Measurements from ENCODE around the gene PABPC4L. TPM values are rescaled to one million over a fixed set of nuclear protein-coding genes. Genes with fewer than 3 reads are reported as not detected.

The PABPC4L gene
- total RNA-seq, 2 donors from 2014 or later: 0.12 to 0.32 TPM

DNA sequence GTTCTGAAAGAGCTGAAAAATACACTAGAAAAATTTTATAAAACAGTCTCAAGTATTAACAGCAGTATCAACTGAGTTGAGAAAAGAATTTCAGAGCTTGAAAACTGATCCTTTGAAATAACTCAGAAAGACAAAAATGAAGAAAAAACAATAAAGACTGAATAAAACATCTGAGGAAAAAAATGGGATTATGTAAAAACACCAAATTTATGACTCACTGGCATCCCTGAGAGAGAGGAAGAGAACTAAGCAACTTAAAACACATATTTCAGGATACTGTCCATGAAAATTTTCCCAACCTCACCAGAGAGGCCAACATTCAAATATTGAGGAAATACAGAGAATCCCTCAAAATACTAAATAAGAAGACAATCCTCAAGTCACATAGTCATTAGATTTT lies 22.9 kb downstream of the PABPC4L start:
- intact Hi-C loops (cut with DNase I): no loop called here
- TF ChIP-seq, protein P1, sequence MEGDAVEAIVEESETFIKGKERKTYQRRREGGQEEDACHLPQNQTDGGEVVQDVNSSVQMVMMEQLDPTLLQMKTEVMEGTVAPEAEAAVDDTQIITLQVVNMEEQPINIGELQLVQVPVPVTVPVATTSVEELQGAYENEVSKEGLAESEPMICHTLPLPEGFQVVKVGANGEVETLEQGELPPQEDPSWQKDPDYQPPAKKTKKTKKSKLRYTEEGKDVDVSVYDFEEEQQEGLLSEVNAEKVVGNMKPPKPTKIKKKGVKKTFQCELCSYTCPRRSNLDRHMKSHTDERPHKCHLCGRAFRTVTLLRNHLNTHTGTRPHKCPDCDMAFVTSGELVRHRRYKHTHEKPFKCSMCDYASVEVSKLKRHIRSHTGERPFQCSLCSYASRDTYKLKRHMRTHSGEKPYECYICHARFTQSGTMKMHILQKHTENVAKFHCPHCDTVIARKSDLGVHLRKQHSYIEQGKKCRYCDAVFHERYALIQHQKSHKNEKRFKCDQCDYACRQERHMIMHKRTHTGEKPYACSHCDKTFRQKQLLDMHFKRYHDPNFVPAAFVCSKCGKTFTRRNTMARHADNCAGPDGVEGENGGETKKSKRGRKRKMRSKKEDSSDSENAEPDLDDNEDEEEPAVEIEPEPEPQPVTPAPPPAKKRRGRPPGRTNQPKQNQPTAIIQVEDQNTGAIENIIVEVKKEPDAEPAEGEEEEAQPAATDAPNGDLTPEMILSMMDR (IDR thresholded peaks at IDR 0.05): no peak
- no peaks in the 10 kb centered on the region for H3K9me3 ChIP-seq
- H3K4me3 ChIP-seq: no peak overlapping the region
- no peak for DNase-seq
- no peaks in the 10 kb centered on the region for H3K27me3 ChIP-seq
- H3K9ac ChIP-seq (ENCODE audit: low read depth in 2 of 2, low read length in 2 of 2): no peak overlapping the region
- H3K4me1 ChIP-seq: no peaks in the 10 kb centered on the region
- H3K36me3 ChIP-seq: no peaks in the 10 kb centered on the region
- H3K27ac ChIP-seq: no peak overlapping the region

DNA sequence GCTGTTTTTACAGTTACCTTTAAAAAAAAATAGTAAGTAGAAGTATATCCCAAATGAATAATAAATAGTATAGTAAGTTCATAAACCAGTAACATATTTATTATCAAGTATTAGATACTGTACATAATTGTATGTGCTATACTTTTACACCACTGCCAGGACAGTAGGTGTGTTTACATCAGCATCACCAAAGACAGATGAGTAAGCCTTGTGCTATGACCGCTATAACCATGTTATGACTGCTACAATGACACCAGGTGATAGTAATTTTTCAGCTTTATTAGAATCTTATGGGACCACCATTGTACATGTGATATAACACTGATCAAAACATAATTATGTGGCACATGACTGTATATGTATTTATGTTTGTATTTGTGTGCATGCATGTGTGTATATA lies 27.3 kb downstream of the PABPC4L start:
- no peaks in the 10 kb centered on the region for H3K9me3 ChIP-seq
- no peak for DNase-seq
- H3K27ac ChIP-seq: no peak overlapping the region
- H3K4me1 ChIP-seq: no peaks in the 10 kb centered on the region
- H3K4me3 ChIP-seq: no peak overlapping the region
- no peaks in the 10 kb centered on the region for H3K27me3 ChIP-seq
- no peaks in the 10 kb centered on the region for H3K36me3 ChIP-seq
- intact Hi-C loops (cut with DNase I): no loop called here
- no peak overlapping the region for H3K9ac ChIP-seq (ENCODE audit: low read depth in 2 of 2, low read length in 2 of 2)
- TF ChIP-seq, protein P1 (IDR thresholded peaks at IDR 0.05): no peak

DNA sequence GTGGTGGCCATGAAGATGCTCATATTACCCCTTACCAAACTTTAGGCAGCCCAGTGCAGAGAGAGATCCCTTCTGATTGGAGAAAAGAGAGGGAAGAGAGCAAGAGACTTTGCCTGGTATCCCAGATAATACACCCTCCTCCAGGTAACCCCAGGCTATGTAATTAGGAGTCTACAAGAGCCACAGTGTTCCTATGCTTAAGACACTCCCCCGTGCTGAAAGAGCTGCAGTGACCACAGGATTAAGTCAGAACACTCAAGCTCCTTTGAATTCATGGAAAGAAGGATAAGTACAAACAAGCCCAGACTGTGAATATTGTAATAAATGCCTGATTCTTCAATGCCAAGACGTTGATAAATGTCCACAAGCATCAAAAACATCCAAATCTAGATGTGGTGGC lies 41.4 kb downstream of the PABPC4L start:
- Histone ChIP-seq H3K9me3 (no peaks in the 10 kb centered on the region), H3K27ac (no peak overlapping the region), H3K4me1 (no peaks in the 10 kb centered on the region), H3K4me3 (no peak overlapping the region), H3K9ac (ENCODE audit: low read depth in 2 of 2, low read length in 2 of 2) (no peak overlapping the region), H3K36me3 (no peaks in the 10 kb centered on the region), H3K27me3 (no peaks in the 10 kb centered on the region)
- no peak for DNase-seq
- intact Hi-C loops (cut with DNase I): no loop called here
- TF ChIP-seq, protein P1 (IDR thresholded peaks at IDR 0.05): no peak

DNA sequence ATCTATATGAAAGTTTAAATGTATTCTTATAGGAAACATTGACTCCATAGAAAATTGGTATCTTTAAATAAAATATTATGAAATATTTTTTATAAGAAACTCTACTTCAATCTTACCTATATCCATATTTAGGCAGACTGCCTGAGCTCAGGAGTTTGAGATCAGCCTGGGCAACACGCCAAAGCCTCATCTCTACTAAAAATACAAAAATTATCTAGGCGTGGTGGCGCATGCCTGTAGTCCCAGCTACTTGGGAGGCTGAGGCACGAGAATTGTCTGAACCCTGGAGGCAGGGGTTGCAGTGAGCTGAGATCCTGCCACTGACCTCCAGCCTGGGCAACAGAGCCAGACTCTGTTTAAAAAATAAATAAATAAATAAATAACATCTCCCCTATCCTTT lies 47.5 kb downstream of the PABPC4L start:
- Histone ChIP-seq H3K36me3 (no peaks in the 10 kb centered on the region), H3K4me1 (no peaks in the 10 kb centered on the region), H3K9ac (ENCODE audit: low read depth in 2 of 2, low read length in 2 of 2) (no peak overlapping the region), H3K27ac (no peak overlapping the region), H3K4me3 (no peak overlapping the region), H3K27me3 (no peaks in the 10 kb centered on the region), H3K9me3 (no peaks in the 10 kb centered on the region)
- TF ChIP-seq, protein P1 (IDR thresholded peaks at IDR 0.05): no peak
- intact Hi-C loops (cut with DNase I): no loop called here
- no peak for DNase-seq

DNA sequence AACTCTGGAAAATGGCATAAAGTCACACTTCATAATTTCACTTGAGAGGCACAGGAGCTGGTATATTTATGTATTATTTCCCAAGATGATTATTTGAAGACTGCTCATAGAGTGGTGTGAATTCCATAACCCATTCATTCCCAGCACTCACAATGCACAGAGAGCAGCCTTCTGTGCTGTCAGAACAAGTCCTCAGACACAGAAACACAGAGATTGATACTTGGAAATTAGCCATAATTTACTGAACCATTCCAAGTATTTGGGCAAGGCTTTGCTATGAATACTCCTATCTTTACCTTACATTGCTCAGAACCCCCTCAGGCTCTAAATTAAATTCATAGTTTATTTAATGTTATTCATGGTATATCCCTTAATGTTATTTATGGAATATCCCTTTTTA lies 53.6 kb downstream of the PABPC4L start:
- DNase-seq: no peak
- H3K27me3 ChIP-seq: no peaks in the 10 kb centered on the region
- intact Hi-C loops (cut with DNase I): no loop called here
- H3K4me3 ChIP-seq: no peak overlapping the region
- no peaks in the 10 kb centered on the region for H3K9me3 ChIP-seq
- H3K4me1 ChIP-seq: no peaks in the 10 kb centered on the region
- H3K9ac ChIP-seq (ENCODE audit: low read depth in 2 of 2, low read length in 2 of 2): no peak overlapping the region
- H3K36me3 ChIP-seq: no peaks in the 10 kb centered on the region
- no peak overlapping the region for H3K27ac ChIP-seq
- TF ChIP-seq, protein P1 (IDR thresholded peaks at IDR 0.05): no peak
